MM.1S (cell line): Measurements from ENCODE around the gene RDH16.

ENCODE experiments used
- CTCF ChIP-seq: fragments of 300-600 bp; sonication (generic); IDR thresholded peaks from 2 replicates; pipeline ENCODE4 v1.5.1; 2016; ENCODE audit warnings: antibody characterized with exemption, low read length, mixed read lengths
- EZH2 ChIP-seq: fragments of 300-600 bp; sonication (generic); optimal IDR thresholded peaks from 2 replicates; pipeline ENCODE3; 2017; ENCODE audit warnings: low read depth, mild to moderate bottlenecking, antibody characterized with exemption, low read length, mixed read lengths

DNA sequence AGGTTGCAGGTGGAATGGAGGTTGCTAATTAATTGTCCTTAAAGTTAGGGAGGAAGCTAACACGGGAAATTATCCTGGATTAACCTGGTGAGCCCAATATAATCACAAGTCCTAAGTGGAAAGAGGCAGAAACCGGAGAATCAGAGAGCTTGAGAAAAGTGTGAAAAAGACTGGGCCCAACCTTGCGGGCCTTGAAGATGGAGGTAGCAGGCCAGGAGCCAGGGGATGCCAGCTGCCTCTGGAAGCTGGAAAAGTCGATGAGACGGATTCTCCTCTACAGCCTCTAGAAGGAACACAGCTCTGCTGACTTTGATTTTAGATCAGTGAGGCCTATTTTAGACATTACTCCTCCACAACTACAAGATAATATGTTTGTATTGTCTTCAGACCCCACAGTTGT is 25.3 kb downstream of the RDH16 start:
- TF ChIP-seq CTCF: no peak
- TF ChIP-seq EZH2: no peak
